ENCODE results near the gene CD274.

DNA sequence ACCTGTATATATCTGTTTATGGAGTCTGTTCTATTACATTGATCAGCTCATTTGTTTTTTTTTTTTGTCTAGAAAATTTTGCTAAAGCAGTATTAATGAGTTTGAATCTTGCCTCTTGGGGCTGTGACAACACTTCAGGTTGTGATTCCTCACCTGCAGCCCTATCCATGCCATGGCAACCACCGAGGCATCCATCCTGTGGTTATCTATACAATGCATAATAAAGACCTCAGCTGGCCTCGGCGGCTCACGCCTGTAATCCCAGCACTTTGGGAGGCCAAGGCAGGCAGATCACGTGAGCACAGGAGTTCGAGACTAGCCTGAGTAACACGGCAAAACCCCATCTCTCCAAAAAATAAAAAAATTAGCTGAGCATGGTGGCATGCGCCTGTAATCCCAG lies 31.9 kb downstream of the CD274 start:
- TF ChIP-seq, protein P1, sequence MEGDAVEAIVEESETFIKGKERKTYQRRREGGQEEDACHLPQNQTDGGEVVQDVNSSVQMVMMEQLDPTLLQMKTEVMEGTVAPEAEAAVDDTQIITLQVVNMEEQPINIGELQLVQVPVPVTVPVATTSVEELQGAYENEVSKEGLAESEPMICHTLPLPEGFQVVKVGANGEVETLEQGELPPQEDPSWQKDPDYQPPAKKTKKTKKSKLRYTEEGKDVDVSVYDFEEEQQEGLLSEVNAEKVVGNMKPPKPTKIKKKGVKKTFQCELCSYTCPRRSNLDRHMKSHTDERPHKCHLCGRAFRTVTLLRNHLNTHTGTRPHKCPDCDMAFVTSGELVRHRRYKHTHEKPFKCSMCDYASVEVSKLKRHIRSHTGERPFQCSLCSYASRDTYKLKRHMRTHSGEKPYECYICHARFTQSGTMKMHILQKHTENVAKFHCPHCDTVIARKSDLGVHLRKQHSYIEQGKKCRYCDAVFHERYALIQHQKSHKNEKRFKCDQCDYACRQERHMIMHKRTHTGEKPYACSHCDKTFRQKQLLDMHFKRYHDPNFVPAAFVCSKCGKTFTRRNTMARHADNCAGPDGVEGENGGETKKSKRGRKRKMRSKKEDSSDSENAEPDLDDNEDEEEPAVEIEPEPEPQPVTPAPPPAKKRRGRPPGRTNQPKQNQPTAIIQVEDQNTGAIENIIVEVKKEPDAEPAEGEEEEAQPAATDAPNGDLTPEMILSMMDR (IDR thresholded peaks at IDR 0.05; ENCODE audit: control extremely low read depth in 1 of 3, insufficient read depth in 1 of 3, low read depth in 1 of 3, low read length in 3 of 3) = no peak
- TF ChIP-seq, protein P2, sequence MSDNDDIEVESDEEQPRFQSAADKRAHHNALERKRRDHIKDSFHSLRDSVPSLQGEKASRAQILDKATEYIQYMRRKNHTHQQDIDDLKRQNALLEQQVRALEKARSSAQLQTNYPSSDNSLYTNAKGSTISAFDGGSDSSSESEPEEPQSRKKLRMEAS (IDR thresholded peaks at IDR 0.05) = no peak
- TF ChIP-seq SP1 (IDR thresholded peaks at IDR 0.05; ENCODE audit: low read depth, low read length) = no peak
- no peak for TF ChIP-seq CHD2 (IDR thresholded peaks at IDR 0.05; ENCODE audit: low read length)
- TF ChIP-seq PHF8 (conservative IDR thresholded peaks at IDR 0.05; ENCODE audit: low read depth, low read length) = no peak
- no peak for TF ChIP-seq BCL11A (IDR thresholded peaks at IDR 0.05; ENCODE audit: low read depth in 2 of 2, low read length in 2 of 2)
- TF ChIP-seq POLR2A (IDR thresholded peaks at IDR 0.05; ENCODE audit: control extremely low read depth in 1 of 2, low read depth in 2 of 2, low read length in 2 of 2) = no peak
- no peak for TF ChIP-seq CTBP2 (IDR thresholded peaks at IDR 0.05; ENCODE audit: borderline replicate concordance, insufficient read depth, insufficient read length, low read length)
